ENCODE measurements around the gene SCAF11. TPM values are rescaled to one million over a fixed set of nuclear protein-coding genes. Genes with fewer than 3 reads are reported as not detected.

Gene SCAF11
- polyA plus RNA-seq, 1 donor from 2014 or later, result 20.4 TPM

GRCh38 chr12:45895961-45896360 is 94.4 kb downstream of the SCAF11 start:
- H3K9me3 ChIP-seq (ENCODE audit: low read length), result no peaks in the 10 kb centered on the region
- H3K79me2 ChIP-seq (replicated peaks; ENCODE audit: insufficient read depth, low read length), result no peaks in the 10 kb centered on the region
- TF ChIP-seq MXI1 (conservative IDR thresholded peaks at IDR 0.05; ENCODE audit: poor library complexity, severe bottlenecking) (no peak), POLR2AphosphoS5 (IDR thresholded peaks at IDR 0.05) (no peak), RAD21 (conservative IDR thresholded peaks at IDR 0.05) (no peak), EZH2 (IDR thresholded peaks at IDR 0.05; ENCODE audit: borderline replicate concordance, insufficient read depth, low read length, poor library complexity, severe bottlenecking) (no peak), CTCF (IDR thresholded peaks at IDR 0.05; ENCODE audit: poor library complexity, severe bottlenecking) (no peak), EP300 (conservative IDR thresholded peaks at IDR 0.05; ENCODE audit: poor library complexity, severe bottlenecking) (no peak), REST (IDR thresholded peaks at IDR 0.05; ENCODE audit: borderline replicate concordance) (no peak), TAF1 (IDR thresholded peaks at IDR 0.05; ENCODE audit: low read depth) (no peak), SMC3 (conservative IDR thresholded peaks at IDR 0.05; ENCODE audit: poor library complexity) (no peak)
- H3F3A ChIP-seq (ENCODE audit: insufficient read depth, low read length, poor library complexity, severe bottlenecking), result no peaks in the 10 kb centered on the region
- H3K27ac ChIP-seq (ENCODE audit: low read length), result no peak overlapping the region
- no peak overlapping the region for H3K4me3 ChIP-seq (ENCODE audit: low read length)
- no peak overlapping the region for H3K4me2 ChIP-seq (ENCODE audit: low read length)
- no peaks in the 10 kb centered on the region for H3K9me2 ChIP-seq (ENCODE audit: insufficient read depth, low read length)
- no peaks in the 10 kb centered on the region for H3K27me3 ChIP-seq (ENCODE audit: insufficient read depth, low read depth, low read length)
- no peak overlapping the region for H3K9ac ChIP-seq (ENCODE audit: low read length)
- no peaks in the 10 kb centered on the region for H4K20me1 ChIP-seq (ENCODE audit: insufficient read depth)
- no peak overlapping the region for H2AFZ ChIP-seq (ENCODE audit: low read depth, low read length)
- peaks cover 29% of the 10 kb centered on the region for H3K36me3 ChIP-seq (ENCODE audit: insufficient read depth, low read length)

DNA sequence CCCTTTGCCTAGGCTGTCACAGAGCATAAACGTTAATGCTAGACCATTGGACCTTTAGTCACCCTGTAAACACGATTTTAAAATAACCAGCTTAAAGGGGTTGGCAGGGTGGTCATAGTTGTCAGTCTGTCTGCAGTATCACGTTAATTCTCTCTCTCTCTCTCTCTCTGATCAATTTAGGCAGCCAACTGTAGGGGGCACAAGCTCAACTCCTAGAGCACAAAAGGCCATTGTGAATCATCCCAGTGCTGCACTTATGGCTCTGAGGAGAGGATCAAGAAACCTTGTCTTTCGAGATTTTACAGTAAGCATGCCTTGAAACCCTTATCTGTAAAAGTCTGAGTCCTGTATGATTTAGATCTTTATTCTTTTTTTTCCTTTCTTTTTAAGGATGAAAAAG is 97.1 kb downstream of the SCAF11 start:
- Histone ChIP-seq H3K9ac (ENCODE audit: low read length) (no peak overlapping the region), H3F3A (ENCODE audit: insufficient read depth, low read length, poor library complexity, severe bottlenecking) (no peaks in the 10 kb centered on the region), H4K20me1 (ENCODE audit: insufficient read depth) (no peaks in the 10 kb centered on the region), H3K27me3 (ENCODE audit: insufficient read depth, low read depth, low read length) (no peaks in the 10 kb centered on the region), H3K4me3 (ENCODE audit: low read length) (no peak overlapping the region), H3K79me2 (replicated peaks; ENCODE audit: insufficient read depth, low read length) (no peaks in the 10 kb centered on the region), H3K27ac (ENCODE audit: low read length) (no peak overlapping the region), H3K36me3 (ENCODE audit: insufficient read depth, low read length) (peaks cover 19% of the 10 kb centered on the region), H2AFZ (ENCODE audit: low read depth, low read length) (no peak overlapping the region), H3K9me3 (ENCODE audit: low read length) (no peaks in the 10 kb centered on the region), H3K9me2 (ENCODE audit: insufficient read depth, low read length) (no peaks in the 10 kb centered on the region), H3K4me2 (ENCODE audit: low read length) (no peak overlapping the region)
- no peak for TF ChIP-seq MXI1 (conservative IDR thresholded peaks at IDR 0.05; ENCODE audit: poor library complexity, severe bottlenecking)
- TF ChIP-seq CTCF (IDR thresholded peaks at IDR 0.05; ENCODE audit: poor library complexity, severe bottlenecking), result no peak
- TF ChIP-seq SMC3 (conservative IDR thresholded peaks at IDR 0.05; ENCODE audit: poor library complexity), result no peak
- no peak for TF ChIP-seq EP300 (conservative IDR thresholded peaks at IDR 0.05; ENCODE audit: poor library complexity, severe bottlenecking)
- no peak for TF ChIP-seq REST (IDR thresholded peaks at IDR 0.05; ENCODE audit: borderline replicate concordance)
- TF ChIP-seq TAF1 (IDR thresholded peaks at IDR 0.05; ENCODE audit: low read depth), result no peak
- no peak for TF ChIP-seq POLR2AphosphoS5 (IDR thresholded peaks at IDR 0.05)
- TF ChIP-seq RAD21 (conservative IDR thresholded peaks at IDR 0.05), result no peak
- no peak for TF ChIP-seq EZH2 (IDR thresholded peaks at IDR 0.05; ENCODE audit: borderline replicate concordance, insufficient read depth, low read length, poor library complexity, severe bottlenecking)

All from neural cell (in vitro differentiated cells).